RKO (cell line): ENCODE results near the gene TANGO2.

ENCODE experiments used
- DNase-seq: peaks from one replicate; pipeline ENCODE4 v3.0.0-alpha.2; 2016; ENCODE audit warnings: low spot score

Gene TANGO2, protein sequence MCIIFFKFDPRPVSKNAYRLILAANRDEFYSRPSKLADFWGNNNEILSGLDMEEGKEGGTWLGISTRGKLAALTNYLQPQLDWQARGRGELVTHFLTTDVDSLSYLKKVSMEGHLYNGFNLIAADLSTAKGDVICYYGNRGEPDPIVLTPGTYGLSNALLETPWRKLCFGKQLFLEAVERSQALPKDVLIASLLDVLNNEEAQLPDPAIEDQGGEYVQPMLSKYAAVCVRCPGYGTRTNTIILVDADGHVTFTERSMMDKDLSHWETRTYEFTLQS

DNA sequence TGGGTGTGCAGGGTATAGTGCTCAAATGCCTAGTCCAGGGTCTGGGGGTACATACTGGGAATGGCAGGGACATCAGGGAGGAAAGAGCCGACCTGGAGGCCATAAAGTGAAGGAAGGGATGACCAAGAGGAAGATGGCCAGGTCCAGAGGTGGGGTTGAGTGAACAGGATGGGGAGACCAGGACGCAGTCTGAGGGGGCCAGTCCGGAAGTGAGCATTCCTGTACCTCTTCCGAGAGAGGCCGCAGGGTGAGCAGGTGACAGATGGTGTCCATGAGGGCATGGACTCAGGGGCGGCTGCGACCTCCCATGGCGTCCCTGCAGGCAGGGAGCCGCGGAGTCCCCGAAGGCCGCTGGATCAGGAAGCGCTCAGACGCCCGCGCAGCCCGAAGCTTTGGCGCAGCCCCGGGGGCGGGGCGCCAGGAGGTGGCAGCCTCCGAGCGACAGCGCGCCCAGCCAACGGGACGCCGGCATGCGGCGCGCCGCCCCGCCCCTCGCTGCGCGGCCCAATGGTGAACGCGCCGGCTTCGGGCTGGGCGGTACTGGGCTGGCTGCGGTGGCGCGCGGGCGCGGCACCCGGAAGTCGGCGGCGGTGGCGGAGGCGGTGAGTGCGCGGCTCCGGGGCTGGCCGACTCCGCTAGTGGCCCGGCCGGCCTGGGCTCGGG lies at the start of gene TANGO2:
Gene TANGO2, plus strand, starts transcription at position 578 of the 663 bp plus-strand sequence. CDS start 15,689 bp downstream, outside the sequence.
- peak; percentile 91 for DNase-seq

DNA sequence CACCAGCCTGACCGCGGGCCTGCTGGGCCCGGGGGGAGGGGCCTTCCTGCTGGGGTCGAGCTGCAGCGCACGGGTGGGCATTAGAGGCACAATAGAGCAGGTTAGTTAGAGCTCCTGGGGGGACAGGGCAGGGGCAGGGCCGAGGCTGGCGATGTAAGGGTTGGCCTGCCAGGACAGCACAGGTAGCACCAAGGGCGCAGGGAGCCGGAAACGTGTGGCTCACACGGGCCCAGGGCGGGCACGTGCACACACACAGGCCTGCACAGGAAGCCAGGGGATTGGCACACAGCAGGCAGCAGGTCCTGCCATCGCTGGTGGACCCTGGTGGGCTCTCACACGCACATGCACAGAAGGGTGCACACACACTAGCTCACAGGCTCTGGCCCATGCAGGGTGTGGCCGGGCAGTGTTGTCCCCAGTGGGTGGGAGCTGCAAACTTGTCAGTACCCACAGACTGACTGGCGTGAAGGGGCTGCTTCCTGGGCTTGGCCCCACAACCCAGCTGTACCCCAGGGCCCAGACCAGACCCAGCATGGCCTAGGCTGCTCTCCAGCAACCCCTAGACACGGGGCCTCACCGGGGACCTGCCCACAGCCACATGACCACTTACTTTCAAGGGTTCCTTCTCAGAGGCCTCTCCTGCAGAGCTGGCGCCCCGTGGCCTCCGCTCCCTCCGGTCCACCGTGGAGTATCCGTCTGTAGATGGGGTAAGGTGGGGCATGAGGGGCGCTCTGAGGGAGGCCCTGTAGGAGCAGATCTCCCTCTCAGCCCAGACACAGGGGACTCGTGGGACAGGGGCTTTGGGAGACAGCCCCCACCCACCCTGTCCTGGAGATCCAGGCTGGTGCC lies 49.4 kb upstream of the TANGO2 start:
- no peak for DNase-seq

- no peak for DNase-seq
Measured at GRCh38 chr22:19972251-19972650, 48.7 kb upstream of the TANGO2 start.

DNA sequence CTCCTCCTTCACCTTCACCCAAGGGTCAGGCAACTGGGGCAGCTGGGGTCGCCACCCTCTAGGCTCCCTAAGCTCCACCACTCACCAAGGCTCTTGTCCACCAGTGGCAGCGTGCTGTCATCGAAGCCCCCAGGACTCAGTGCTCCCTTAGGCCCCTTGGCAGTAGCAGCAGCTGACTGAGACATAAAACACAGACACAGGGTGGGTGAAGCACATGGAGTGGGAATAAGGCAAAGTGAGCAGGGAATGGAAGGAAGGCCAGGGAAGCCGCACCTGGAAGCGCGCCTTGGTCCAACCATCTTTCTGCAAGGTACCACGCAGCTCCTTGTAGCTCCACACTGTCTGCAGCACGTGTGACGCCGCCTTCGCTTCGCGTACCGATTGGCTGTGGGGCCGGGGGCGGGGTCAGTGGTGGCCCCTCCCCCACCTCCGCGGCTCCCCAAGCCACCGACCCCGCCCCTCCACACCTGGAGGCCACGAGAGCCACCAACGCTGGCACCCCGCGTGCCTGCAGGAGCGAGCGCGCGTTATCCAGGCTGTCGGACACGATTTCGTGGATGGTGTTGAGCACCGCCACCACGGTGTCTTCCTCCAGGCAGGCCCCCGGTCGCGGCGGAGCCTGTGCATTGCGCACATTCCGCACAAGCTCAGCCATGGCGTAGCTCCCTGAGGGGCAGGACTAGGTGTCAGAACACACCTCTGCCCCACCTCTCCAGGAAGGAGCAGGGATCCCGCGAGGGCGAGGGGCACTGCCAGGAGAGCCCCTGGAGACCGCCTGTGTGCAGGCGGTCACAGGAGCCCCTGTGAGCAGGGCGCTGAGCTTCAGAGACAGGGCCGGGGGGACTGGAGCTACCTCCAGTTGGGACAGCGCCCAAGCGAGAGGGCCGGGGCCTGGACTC lies 48.0 kb upstream of the TANGO2 start:
- no peak for DNase-seq

DNA sequence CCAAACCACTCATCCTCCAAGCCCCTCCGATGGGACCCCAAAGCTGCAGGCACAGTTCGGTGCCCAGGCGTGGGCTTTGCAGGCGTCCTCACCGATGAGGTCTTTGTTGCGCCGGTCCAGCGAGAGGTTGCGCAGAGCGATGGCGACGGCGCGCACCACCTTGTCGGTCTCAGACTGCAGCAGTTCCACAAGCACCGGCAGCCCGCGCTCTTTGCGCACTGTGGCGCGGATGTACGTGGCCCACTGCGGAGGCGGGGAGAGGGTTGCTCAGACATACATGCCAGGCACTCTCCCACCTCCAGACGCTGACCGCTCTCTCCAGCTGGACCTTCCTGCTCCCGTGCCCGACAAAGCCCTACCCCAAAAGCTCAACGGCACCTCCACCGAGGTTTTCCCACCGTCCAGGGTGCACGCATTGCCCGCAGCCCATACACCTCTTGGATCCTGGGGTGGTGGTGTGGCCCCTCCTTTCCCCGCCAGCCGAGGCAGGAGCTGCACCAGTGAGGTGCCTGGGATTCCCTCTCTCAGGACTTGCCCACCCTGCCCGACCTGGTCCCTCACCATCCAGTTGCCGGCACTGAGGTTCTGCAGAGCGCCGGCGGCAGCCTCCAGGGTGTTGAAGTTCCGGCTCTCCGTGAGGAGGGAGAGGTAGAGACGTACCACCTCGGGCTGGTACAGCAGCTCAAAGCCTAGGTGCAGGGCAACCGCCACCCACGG lies 47.2 kb upstream of the TANGO2 start:
- DNase-seq: no peak

DNA sequence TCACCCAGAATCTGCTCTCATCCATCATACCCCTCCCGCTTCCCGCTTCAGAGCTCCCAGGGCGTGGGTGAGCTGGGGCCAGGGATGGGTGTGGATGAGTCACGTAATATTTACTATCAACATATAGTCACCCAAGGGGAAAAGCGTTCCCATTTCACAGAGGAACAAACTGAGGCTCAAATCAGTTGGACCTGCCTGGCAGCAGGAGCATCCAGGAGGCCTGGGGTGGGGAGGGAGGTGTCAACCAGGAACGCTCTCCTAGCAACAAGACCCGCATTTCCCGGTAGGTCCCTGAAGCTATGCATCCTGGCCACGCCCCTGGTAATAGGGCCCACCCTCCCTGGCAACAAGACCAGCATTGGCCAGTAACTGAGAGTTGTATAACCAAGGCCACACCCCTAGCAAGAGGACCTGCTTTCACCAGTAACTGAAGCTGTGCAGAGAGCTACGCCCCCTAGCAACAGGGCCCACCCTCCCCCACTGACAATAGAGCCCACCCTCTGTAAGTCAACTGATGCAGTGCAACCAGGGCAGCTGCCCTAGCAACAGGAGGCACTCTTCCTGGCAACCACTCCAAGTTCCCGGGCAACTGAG lies 46.5 kb upstream of the TANGO2 start:
- DNase-seq: peak; percentile 45

- no peak for DNase-seq
Measured at GRCh38 chr22:19974935-19975706, 45.8 kb upstream of the TANGO2 start.

- no peak for DNase-seq
Measured at GRCh38 chr22:19975707-19976035, 45.2 kb upstream of the TANGO2 start.

DNA sequence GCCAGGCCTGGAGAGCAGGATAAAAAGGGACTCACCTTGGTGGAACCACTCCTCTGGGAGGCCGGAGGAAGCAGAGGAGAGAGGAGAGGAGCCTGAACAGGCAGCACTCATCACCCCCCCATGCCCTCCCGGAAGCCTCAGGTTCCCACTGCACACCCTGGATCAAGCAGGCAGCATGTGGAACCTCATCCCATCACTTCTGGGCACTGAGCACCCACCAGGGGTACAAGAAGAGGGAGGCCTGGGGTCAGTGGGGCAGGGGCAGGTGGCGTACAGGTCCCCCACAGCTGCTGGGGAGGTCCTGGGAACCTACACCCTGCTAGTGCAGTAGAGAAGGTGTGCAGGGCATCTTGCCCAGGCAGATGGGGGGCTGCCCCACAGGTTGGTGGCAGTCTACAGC lies 44.2 kb upstream of the TANGO2 start:
- no peak for DNase-seq

DNA sequence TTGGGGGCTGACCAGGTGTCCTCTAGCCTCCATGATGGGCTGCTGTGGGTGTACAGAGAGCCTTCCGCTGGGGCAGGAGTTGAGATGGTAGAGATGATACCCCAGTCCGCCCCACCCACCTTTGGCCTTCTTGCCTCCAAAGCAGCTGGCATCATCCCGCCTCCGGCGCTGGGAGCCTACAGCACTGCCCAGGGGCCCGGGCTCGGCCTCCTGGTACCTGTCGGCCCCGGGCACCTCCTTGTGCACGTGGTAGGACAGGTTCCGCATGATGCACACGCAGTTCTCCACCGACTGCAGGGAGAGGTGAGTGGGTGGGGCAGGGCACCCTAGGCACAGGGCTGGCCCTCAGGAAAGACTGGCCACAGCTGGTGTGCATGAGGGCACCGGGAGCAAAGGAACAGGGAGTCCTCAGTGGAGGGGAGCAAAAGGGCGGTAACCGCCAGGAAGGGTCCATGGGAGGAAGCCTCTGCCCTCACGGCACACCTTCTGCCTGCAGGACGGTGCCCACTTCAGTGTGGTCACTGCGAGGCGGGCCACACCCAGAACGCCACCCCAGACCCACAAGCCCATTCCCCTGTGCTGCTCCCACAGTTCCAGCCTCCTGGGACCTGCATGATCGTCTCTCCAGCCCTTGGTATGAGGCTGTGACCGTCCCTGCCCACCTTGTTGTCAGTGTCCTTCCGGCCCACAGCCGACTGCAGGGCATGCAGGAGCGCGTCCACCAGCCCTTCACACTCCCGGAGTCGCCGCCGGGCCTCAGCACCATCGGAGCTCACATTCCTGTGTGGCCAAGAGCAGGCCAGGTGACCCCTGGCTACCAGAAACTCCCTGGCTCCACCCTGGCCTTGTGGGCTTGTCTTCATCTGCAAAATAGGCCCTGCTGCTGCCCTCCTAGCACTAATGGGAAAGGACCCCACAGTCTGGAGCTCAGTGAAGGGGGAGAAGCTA lies 43.3 kb upstream of the TANGO2 start:
- no peak for DNase-seq

- no peak for DNase-seq
Measured at GRCh38 chr22:19978748-19979147, 42.2 kb upstream of the TANGO2 start.

GRCh38 chr22:19979712-19980493 lies 41.0 kb upstream of the TANGO2 start:
- no peak for DNase-seq

GRCh38 chr22:19980766-19981165 lies 40.1 kb upstream of the TANGO2 start:
- no peak for DNase-seq

- no peak for DNase-seq
Measured at GRCh38 chr22:19981171-19981960, 39.5 kb upstream of the TANGO2 start.

DNA sequence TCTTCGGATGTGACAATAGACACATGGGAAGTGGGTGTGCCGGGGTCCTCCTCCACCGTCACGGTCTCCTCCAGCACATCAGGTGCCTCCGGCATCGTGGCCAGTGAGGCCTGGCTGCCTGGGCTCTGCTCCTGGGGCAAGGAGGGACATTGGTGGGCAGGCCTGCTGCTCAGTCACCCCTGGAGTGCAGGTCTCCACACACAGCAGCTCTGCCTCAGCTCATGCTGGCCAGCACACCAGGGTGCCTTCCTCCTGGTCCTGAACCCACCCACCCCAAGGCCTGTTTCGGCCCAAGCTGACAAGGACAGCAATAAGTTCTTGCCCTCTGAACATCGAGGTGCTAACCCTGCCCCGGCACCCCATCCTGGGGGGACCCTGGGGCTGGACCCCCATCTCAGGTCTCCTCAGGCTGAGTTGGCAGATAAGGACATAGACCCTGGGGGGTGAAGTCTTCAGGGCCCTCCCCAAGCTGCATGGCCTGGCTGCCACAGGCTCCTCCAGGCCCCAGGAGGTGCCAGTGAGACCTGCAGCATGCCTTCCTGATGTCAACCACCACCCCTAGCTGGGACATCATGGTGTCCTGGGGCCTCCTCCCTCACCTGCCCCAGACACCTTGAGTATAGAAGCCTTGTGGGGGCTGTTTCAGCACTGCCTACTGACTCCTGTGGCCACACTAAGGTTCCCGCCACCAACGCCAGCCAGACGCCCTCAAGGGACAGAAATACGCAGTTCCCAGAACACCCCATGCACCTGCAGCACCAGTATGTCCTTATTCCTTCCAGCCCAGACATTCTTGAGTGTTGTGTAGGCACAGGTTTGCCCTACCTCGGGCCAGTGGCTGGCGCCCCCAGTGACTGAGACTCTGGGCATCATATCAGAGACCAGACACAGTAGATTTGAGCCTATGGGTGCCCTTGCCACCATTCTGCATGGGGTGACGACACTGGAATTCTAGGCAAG lies 38.7 kb upstream of the TANGO2 start:
- no peak for DNase-seq

GRCh38 chr22:19982991-19983578 lies 37.8 kb upstream of the TANGO2 start:
- no peak for DNase-seq
